Measurements from ENCODE around the gene ST6GALNAC6. TPM values are rescaled to one million over a fixed set of nuclear protein-coding genes. Genes with fewer than 3 reads are reported as not detected.
"Not testable (repeated sequence)": the region's sequence is repeated elsewhere in the genome, so short reads cannot be mapped to it uniquely, and the experiment has no call there.

ST6GALNAC6 gene
- total RNA-seq, 2 experiments from 2014 or later, result 141 to 146 TPM

DNA sequence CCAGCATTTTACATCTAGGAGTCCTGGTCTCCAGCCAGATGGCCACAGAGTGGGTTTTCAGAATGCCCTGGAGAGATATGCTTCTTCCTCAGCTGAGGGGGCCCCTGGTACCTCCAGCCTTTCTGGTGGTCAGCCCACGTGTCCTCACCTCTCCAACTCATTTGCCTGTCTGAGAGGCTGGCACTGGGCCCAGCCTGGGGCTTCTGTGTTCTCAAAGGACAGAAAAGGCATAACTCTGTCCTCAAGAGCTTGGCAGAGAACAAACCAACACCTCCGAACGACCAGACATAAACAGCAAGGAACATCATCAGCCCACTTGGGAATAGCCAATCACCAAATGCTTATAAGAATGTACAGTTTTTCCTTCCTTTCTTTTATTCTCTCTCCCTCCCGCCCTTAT, 62.1 kb downstream of the ST6GALNAC6 start:
- POLR2A ChIA-PET, result no interaction called here
- peaks cover 1% of the 10 kb centered on the region for H3K4me1 Mint-ChIP-seq
- H3K27ac Mint-ChIP-seq, result no peak overlapping the region
- H3K9me3 Mint-ChIP-seq, result no peaks in the 10 kb centered on the region
- no peaks in the 10 kb centered on the region for H3K27me3 Mint-ChIP-seq
- no peak for DNase-seq
- H3K36me3 Mint-ChIP-seq (ENCODE audit: low read depth), result no peaks in the 10 kb centered on the region
- H3K4me3 Mint-ChIP-seq, result no peak overlapping the region
- CTCF ChIA-PET, result interaction anchor here (2.0 kb wide), 1 partner anchor 33 kb away, joined by 10 read pairs; no protein-coding TSS in a partner anchor

DNA sequence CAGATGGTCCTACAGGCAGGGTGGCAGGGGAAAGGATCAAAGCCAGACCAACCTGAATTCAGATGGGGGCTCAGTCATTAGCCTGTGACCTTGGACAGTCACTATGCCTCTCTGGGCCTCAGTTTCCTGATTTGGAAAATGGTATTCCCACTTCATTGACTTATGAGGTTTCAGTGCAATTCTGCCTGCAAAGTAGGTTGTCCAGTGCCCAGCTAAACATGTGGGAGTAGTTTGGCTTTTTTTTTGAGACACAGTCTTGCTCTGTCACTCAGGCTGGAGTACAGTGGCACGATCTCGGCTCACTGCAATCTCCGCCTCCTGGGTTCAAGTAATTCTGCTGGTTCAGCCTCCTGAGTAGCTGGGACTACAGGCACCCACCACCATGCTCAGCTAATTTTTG, 62.8 kb downstream of the ST6GALNAC6 start:
- H3K4me1 Mint-ChIP-seq; H3K9me3 Mint-ChIP-seq; DNase-seq; H3K4me3 Mint-ChIP-seq; H3K36me3 Mint-ChIP-seq (ENCODE audit: low read depth); H3K27ac Mint-ChIP-seq; H3K27me3 Mint-ChIP-seq; POLR2A ChIA-PET: not testable (repeated sequence)
- CTCF ChIA-PET, result interaction anchor here (2.0 kb wide), 1 partner anchor 33 kb away, joined by 10 read pairs; no protein-coding TSS in a partner anchor

DNA sequence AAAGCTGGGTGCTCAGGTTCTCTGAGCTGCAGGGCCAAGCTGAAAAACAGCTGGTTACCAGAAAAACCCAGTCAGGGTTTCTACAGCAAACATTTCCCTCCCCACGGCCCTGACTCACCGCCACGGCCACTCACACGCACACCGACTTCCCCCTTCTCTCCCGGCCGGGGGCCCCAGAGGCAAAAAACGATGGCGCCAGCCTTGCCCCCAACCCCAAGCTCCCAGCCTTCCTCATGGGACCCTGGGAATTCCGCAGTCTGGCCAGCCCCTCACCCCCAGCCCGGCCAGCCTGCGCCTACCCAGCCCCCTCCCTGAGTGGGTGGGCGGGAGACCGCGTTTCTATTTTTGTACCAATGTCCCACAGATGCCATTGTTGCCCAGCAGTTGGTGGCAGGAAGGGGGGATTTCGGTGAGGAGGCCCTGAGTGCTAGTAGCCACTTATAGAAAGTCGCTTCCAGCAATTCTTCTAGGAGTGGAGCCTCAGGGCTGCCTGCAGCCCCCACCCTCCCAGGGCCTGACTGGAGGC, 63.3 kb downstream of the ST6GALNAC6 start:
- no peaks in the 10 kb centered on the region for H3K9me3 Mint-ChIP-seq

More for the DNA sequence above, 63.3 kb downstream of the ST6GALNAC6 start:
- H3K27ac Mint-ChIP-seq, result no peak overlapping the region
- H3K27me3 Mint-ChIP-seq, result no peaks in the 10 kb centered on the region
- no peak for DNase-seq
- H3K36me3 Mint-ChIP-seq (ENCODE audit: low read depth), result no peaks in the 10 kb centered on the region
- ChIA-PET POLR2A (no interaction called here), CTCF (interaction anchor here (2.0 kb wide), 1 partner anchor 34 kb away, joined by 10 read pairs; no protein-coding TSS in a partner anchor)
- H3K4me1 Mint-ChIP-seq, result peaks cover 4% of the 10 kb centered on the region
- H3K4me3 Mint-ChIP-seq, result no peak overlapping the region

Other genes with a start within 250 kb of the ST6GALNAC6 start
- gene CFAP157, start 192.6 kb downstream of the ST6GALNAC6 start, total RNA-seq, result not detected
- gene PTRH1, start 183.9 kb downstream of the ST6GALNAC6 start, total RNA-seq, result 10 to 100 TPM; 10.5 to 12.0 TPM
- gene TTC16, start 183.5 kb downstream of the ST6GALNAC6 start, total RNA-seq, result 1 to 10 TPM; 5.0 to 5.2 TPM
- 10 to 100 TPM; 20.6 to 23.3 TPM for gene TOR2A, start 164.3 kb downstream of the ST6GALNAC6 start, total RNA-seq
- gene SH2D3C, start 120.9 kb downstream of the ST6GALNAC6 start, total RNA-seq, result 10 to 100 TPM; 80.8 to 81.9 TPM
- 100 to 1,000 TPM; 112 to 115 TPM for gene CDK9, start 113.6 kb downstream of the ST6GALNAC6 start, total RNA-seq
- gene FPGS, start 96.7 kb downstream of the ST6GALNAC6 start, total RNA-seq, result 10 to 100 TPM; 65.6 to 65.8 TPM
- 10 to 100 TPM; 13.1 to 14.1 TPM for gene ENG, start 44.9 kb downstream of the ST6GALNAC6 start, total RNA-seq
- 10 to 100 TPM; 80.9 to 81.9 TPM for gene AK1, start 21.9 kb downstream of the ST6GALNAC6 start, total RNA-seq
- gene ST6GALNAC4, start 17.4 kb upstream of the ST6GALNAC6 start, total RNA-seq, result 10 to 100 TPM; 19.4 to 21.5 TPM
- 1 to 10 TPM; 1.5 to 1.9 TPM for gene PIP5KL1, start 31.2 kb upstream of the ST6GALNAC6 start, total RNA-seq
- 10 to 100 TPM; 48.2 TPM for gene DPM2, start 38.3 kb upstream of the ST6GALNAC6 start, total RNA-seq
- gene EEIG1, start 81.4 kb upstream of the ST6GALNAC6 start, total RNA-seq, result 100 to 1,000 TPM; 212 to 218 TPM
- gene NAIF1, start 167.7 kb upstream of the ST6GALNAC6 start, total RNA-seq, result 10 to 100 TPM; 12.0 to 14.1 TPM
- gene SLC25A25, start 168.6 kb upstream of the ST6GALNAC6 start, total RNA-seq, result 10 to 100 TPM; 21.3 to 22.2 TPM
- gene PTGES2, start 228.1 kb upstream of the ST6GALNAC6 start, total RNA-seq, result 10 to 100 TPM; 35.6 to 38.1 TPM
- gene LCN2, start 249.8 kb upstream of the ST6GALNAC6 start, total RNA-seq, result not detected

Data from activated CD4-positive, alpha-beta memory T cell treated with anti-CD3 and anti-CD28 coated beads, Interleukin-2, amount 10 ng/mL, durations not matched to agents 7 days and 5 days (primary cell).